GM12878 (cell line): Measurements from ENCODE around the gene PRDM2.

Source experiments
- BHLHE40 ChIP-seq, 2 experiments: fragments of 450-650 bp in 1 of 2; IDR thresholded peaks; 2 replicates each; pipeline ENCODE4 v1.6.1; 2011 to 2017; ENCODE audit warnings: low read depth in 2 of 2, borderline replicate concordance in 1 of 2, improper control_type of control experiment in 1 of 2, low read length in 1 of 2, mild to moderate bottlenecking in 1 of 2
- GABPA ChIP-seq: IDR thresholded peaks from 2 replicates; pipeline ENCODE4 v1.6.1; 2014; ENCODE audit warnings: antibody characterized with exemption, low read depth, mild to moderate bottlenecking, inconsistent platforms
- HDAC2 ChIP-seq: fragments of 200-600 bp; sonication (generic); IDR thresholded peaks from 2 replicates; pipeline ENCODE4 v1.6.1; 2017
- NFYB ChIP-seq: IDR thresholded peaks from 2 replicates; pipeline ENCODE4 v1.6.1; 2011; ENCODE audit warnings: low read depth, mild to moderate bottlenecking, low read length, improper control_type of control experiment, moderate library complexity; ENCODE audit not compliant: insufficient read depth
- NR2C2 ChIP-seq: IDR thresholded peaks from 2 replicates; pipeline ENCODE4 v1.6.1; 2011; ENCODE audit warnings: borderline replicate concordance, low read depth; ENCODE audit not compliant: control insufficient read depth, insufficient read length
- POLR2AphosphoS2 ChIP-seq: IDR thresholded peaks from 2 replicates; pipeline ENCODE4 v1.6.1; 2011; ENCODE audit warnings: low read depth, mild to moderate bottlenecking, low read length, improper control_type of control experiment, moderate library complexity
- REST ChIP-seq: IDR thresholded peaks from 2 replicates; pipeline ENCODE4 v1.6.1; 2012; ENCODE audit warnings: mild to moderate bottlenecking, low read depth, low read length
- SMAD1 ChIP-seq: fragments of 450-650 bp; IDR thresholded peaks from 2 replicates; pipeline ENCODE4 v1.6.1; 2018; ENCODE audit warnings: mild to moderate bottlenecking, low read depth; ENCODE audit not compliant: partially characterized antibody
- SMARCA5 ChIP-seq: fragments of 450-650 bp; IDR thresholded peaks from 2 replicates; pipeline ENCODE4 v1.6.1; 2017; ENCODE audit warnings: mild to moderate bottlenecking
- SP1 ChIP-seq: IDR thresholded peaks from one replicate; pipeline ENCODE4 v1.6.1; 2011; ENCODE audit warnings: low read depth, low read length
- YY1 ChIP-seq: IDR thresholded peaks from 2 replicates; pipeline ENCODE4 v1.6.1; 2011; ENCODE audit warnings: low read depth, mild to moderate bottlenecking, low read length
- TF ChIP-seq, protein P1 (sequence below), 3 experiments: IDR thresholded peaks in 2 of 3; conservative IDR thresholded peaks in 1 of 3; 2 replicates each; pipeline ENCODE4 v1.5.1; 2011; ENCODE audit warnings: low read depth in 3 of 3, low read length in 3 of 3, mild to moderate bottlenecking in 3 of 3, control low read depth in 2 of 3, moderate library complexity in 2 of 3, inconsistent platforms in 1 of 3, mixed read lengths in 1 of 3; ENCODE audit not compliant: control insufficient read depth in 2 of 3, insufficient read depth in 1 of 3; ENCODE audit errors: extremely low read depth in 1 of 3

GRCh38 chr1:13746342-13746741 is 46.4 kb downstream of the PRDM2 start:
- TF ChIP-seq POLR2AphosphoS2 (no peak), SMAD1 (no peak), SMARCA5 (no peak), GABPA (no peak), NFYB (no peak), REST (no peak), HDAC2 (no peak), NR2C2 (no peak), BHLHE40 (IDR thresholded peaks at IDR 0.05; ENCODE audit: borderline replicate concordance in 1 of 2, low read depth in 2 of 2, low read length in 1 of 2) (no peak), YY1 (no peak), SP1 (no peak)
- TF ChIP-seq, protein P1, sequence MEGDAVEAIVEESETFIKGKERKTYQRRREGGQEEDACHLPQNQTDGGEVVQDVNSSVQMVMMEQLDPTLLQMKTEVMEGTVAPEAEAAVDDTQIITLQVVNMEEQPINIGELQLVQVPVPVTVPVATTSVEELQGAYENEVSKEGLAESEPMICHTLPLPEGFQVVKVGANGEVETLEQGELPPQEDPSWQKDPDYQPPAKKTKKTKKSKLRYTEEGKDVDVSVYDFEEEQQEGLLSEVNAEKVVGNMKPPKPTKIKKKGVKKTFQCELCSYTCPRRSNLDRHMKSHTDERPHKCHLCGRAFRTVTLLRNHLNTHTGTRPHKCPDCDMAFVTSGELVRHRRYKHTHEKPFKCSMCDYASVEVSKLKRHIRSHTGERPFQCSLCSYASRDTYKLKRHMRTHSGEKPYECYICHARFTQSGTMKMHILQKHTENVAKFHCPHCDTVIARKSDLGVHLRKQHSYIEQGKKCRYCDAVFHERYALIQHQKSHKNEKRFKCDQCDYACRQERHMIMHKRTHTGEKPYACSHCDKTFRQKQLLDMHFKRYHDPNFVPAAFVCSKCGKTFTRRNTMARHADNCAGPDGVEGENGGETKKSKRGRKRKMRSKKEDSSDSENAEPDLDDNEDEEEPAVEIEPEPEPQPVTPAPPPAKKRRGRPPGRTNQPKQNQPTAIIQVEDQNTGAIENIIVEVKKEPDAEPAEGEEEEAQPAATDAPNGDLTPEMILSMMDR (IDR thresholded peaks at IDR 0.05 in 2 of 3, conservative IDR thresholded peaks at IDR 0.05 in 1 of 3; ENCODE audit: control insufficient read depth in 2 of 3, extremely low read depth in 1 of 3, insufficient read depth in 1 of 3, low read depth in 3 of 3, low read length in 3 of 3): no peak
